Calu3 (cell line): Measurements from ENCODE around the gene TEAD3. TPM values are rescaled to one million over a fixed set of nuclear protein-coding genes. Genes with fewer than 3 reads are reported as not detected.

ENCODE experiments used
- BruUV-seq: library from RNA; stranded (reverse); fragments of 400-500 nt; replicated peaks from 2 replicates; lab custom pipeline; 2021; lab: Mats Ljungman, UMichigan
- CTCF ChIA-PET: fragments of 300-600 bp; sonication (Branson Sonifier 250); formaldehyde crosslinking; loops from one replicate; lab custom pipeline; 2022; ENCODE audit warnings: antibody characterized with exemption; lab: Charles Lee
- DNase-seq: peaks from one replicate; pipeline ENCODE4 v3.0.0; 2022
- H3K27ac Mint-ChIP-seq: one replicate; pipeline ENCODE4 v1.8.0; 2022; ENCODE audit warnings: mixed read lengths; ENCODE audit not compliant: unreplicated experiment
- H3K27me3 Mint-ChIP-seq: one replicate; pipeline ENCODE4 v1.8.0; 2022; ENCODE audit warnings: mixed read lengths; ENCODE audit not compliant: unreplicated experiment
- H3K36me3 Mint-ChIP-seq: one replicate; pipeline ENCODE4 v1.8.0; 2022; ENCODE audit warnings: mild to moderate bottlenecking, moderate library complexity, mixed read lengths; ENCODE audit not compliant: insufficient read depth, unreplicated experiment
- H3K4me1 Mint-ChIP-seq: one replicate; pipeline ENCODE4 v1.8.0; 2022; ENCODE audit warnings: mild to moderate bottlenecking, low read depth, mixed read lengths; ENCODE audit not compliant: unreplicated experiment
- H3K4me3 Mint-ChIP-seq: one replicate; pipeline ENCODE4 v1.8.0; 2022; ENCODE audit warnings: mild to moderate bottlenecking, low read depth, moderate library complexity, mixed read lengths; ENCODE audit not compliant: unreplicated experiment
- H3K9me3 Mint-ChIP-seq: one replicate; pipeline ENCODE4 v1.8.0; 2022; ENCODE audit warnings: low read depth, mixed read lengths; ENCODE audit not compliant: unreplicated experiment
- CTCF ChIP-seq: fragments of 200-600 bp; IDR thresholded peaks from one replicate; pipeline ENCODE4 v1.8.0; 2022; ENCODE audit warnings: antibody characterized with exemption; ENCODE audit not compliant: unreplicated experiment
- intact Hi-C: fragments of 100-400 bp; cut with micrococcal nuclease; formaldehyde crosslinking; loops from one replicate; pipeline ENCODE4 v1.10.0; 2022; ENCODE audit not compliant: unreplicated experiment
- total RNA-seq: library from RNA; stranded (reverse); gene quantifications from 2 replicates; pipeline ENCODE4 v1.2.3, GENCODE V29; 2022

TEAD3 gene
- total RNA-seq, 1 experiment from 2014 or later, result 27.3 TPM

GRCh38 chr6:35524380-35525020 lies 27.6 kb upstream of the TEAD3 start:
- TF ChIP-seq CTCF, result no peak
- CTCF ChIA-PET, result interaction anchor here (1.1 to 2.6 kb wide), 3 partner anchors 11 to 212 kb away, joined by 3 to 23 read pairs (median 3); partner anchors contain the start of gene ARMC12
- H3K27ac Mint-ChIP-seq, result no peak overlapping the region
- BruUV-seq, result no TSS peak
- DNase-seq, result no peak
- no peaks in the 10 kb centered on the region for H3K4me1 Mint-ChIP-seq
- no peak overlapping the region for H3K4me3 Mint-ChIP-seq
- intact Hi-C loops, result loop anchor here (5.0 kb wide), 1 partner anchor 58 kb away; no protein-coding TSS in a partner anchor
- peaks cover 40% of the 10 kb centered on the region for H3K27me3 Mint-ChIP-seq
- H3K9me3 Mint-ChIP-seq, result no peaks in the 10 kb centered on the region
- no peaks in the 10 kb centered on the region for H3K36me3 Mint-ChIP-seq

DNA sequence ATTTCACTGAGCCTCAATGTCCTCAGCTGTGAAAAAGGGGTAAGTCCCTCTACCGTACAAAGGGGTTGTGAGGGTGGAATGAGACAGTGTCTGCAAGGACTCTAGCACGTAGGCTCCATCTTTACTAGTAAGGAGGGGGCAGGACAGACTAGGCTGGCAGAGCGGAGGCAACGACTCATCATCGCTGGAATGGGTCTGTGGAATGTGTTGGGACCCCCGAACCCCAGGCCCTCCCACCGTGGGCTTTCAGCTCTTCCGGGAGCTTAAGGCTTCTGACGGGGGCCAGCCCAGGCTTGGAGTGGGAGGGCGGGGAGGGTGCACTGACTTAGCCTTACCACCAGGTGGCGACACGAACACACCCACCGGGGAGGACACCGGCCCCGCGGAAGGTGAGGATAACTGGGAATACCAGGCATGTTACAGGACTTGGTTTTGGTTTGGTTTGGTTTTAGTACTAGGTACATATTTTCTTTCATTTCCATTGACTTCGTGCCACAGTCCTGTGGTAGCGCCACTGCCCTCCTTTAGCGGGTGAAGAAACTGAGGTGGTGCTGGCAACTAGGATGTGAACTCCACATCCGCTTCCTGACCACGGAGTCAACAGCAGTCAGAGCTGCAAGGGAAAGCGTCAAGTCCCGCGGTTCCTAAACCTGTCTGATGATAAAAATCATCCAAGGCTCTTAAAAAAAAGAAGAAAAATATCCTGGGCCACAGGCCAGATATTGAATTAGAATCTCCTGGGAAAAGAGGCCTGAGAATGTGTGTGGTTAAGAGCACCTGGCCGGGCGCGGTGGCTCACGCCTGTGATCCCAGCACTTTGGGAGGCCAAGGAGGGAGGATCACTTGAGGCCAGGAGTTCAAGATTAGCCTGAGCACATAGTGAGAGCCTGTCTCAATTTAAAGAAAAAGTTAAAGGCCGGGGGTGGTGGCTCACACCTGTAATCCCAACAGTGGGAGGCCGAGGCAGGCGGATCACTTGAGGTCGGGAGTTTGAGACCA lies 26.1 kb upstream of the TEAD3 start:
- CTCF ChIA-PET, result interaction anchor here (0.5 to 2.6 kb wide), 20 partner anchors 11 to 382 kb away, joined by 3 to 23 read pairs (median 4); partner anchors contain the start of genes ARMC12 and TEAD3
- Mint-ChIP-seq H3K27ac (no peak overlapping the region), H3K4me3 (peak overlapping the region; percentile 22), H3K4me1 (no peaks in the 10 kb centered on the region), H3K9me3 (no peaks in the 10 kb centered on the region), H3K27me3 (peaks cover 38% of the 10 kb centered on the region), H3K36me3 (no peaks in the 10 kb centered on the region)
- peak; percentile 81 for DNase-seq
- intact Hi-C loops, result loop anchor here (1.0 to 5.0 kb wide), 2 partner anchors 59 to 214 kb away; partner anchors contain the start of gene ARMC12
- peak; percentile 97 for TF ChIP-seq CTCF
- no TSS peak for BruUV-seq

GRCh38 chr6:35522151-35522550 lies 25.3 kb upstream of the TEAD3 start:
- CTCF ChIA-PET, result interaction anchor here (0.5 to 2.6 kb wide), 20 partner anchors 11 to 382 kb away, joined by 3 to 23 read pairs (median 4); partner anchors contain the start of genes ARMC12 and TEAD3
- DNase-seq, result no peak
- no peaks in the 10 kb centered on the region for H3K4me1 Mint-ChIP-seq
- H3K27ac Mint-ChIP-seq, result no peak overlapping the region
- no peaks in the 10 kb centered on the region for H3K36me3 Mint-ChIP-seq
- BruUV-seq, result no TSS peak
- intact Hi-C loops, result loop anchor here (1.0 to 5.0 kb wide), 2 partner anchors 60 to 215 kb away; partner anchors contain the start of gene ARMC12
- H3K9me3 Mint-ChIP-seq, result no peaks in the 10 kb centered on the region
- TF ChIP-seq CTCF, result no peak
- H3K27me3 Mint-ChIP-seq, result peaks cover 30% of the 10 kb centered on the region
- H3K4me3 Mint-ChIP-seq, result no peak overlapping the region

DNA sequence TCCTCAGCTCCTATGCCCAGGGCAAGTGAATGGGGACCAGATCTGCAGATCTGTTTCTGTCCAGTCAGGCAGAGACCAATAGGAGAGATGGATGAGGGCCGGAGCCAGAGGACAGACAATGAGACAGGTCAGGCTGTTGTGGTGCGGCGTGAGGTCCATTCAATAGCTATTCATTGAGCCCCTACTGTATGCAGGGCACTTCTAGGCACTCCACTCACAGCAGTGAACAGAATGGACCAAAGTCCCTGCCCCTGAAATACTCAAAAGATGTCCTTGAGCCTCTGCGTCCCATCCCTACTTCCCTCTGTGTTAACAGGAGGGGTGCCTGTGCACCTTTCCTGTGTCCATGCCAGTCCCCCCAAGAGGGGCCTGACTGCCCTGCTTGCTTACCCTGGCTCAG lies 24.4 kb upstream of the TEAD3 start:
- TF ChIP-seq CTCF, result no peak
- Mint-ChIP-seq H3K4me3 (no peak overlapping the region), H3K4me1 (no peaks in the 10 kb centered on the region), H3K27ac (no peak overlapping the region), H3K27me3 (peaks cover 30% of the 10 kb centered on the region), H3K36me3 (no peaks in the 10 kb centered on the region), H3K9me3 (no peaks in the 10 kb centered on the region)
- CTCF ChIA-PET, result interaction anchor here (1.5 kb wide), 1 partner anchor 215 kb away, joined by 9 read pairs; the partner anchor contains the start of gene ARMC12
- BruUV-seq, result no TSS peak
- intact Hi-C loops, result loop anchor here (5.0 kb wide), 1 partner anchor 61 kb away; no protein-coding TSS in a partner anchor
- DNase-seq, result no peak
